Omental fat pad (tissue), 4 donors: ENCODE measurements around the gene NAB2. TPM values are rescaled to one million over a fixed set of nuclear protein-coding genes. Genes with fewer than 3 reads are reported as not detected.
A peak's percentile ranks its signal among the peaks of the same experiment; 100 is the strongest.
"Not testable (repeated sequence)": the region's sequence is repeated elsewhere in the genome, so short reads cannot be mapped to it uniquely, and the experiment has no call there.

Source experiments
- ATAC-seq: fragments of 150-250 bp; one replicate; pipeline ENCODE4 v1.9.1; 2016; ENCODE audit warnings: mild to moderate bottlenecking, moderate library complexity; ENCODE audit not compliant: low FRiP score
- DNase-seq: peaks from one replicate; pipeline ENCODE4 v3.0.0-alpha.2; 2019; ENCODE audit warnings: low spot score
- total RNA-seq, 4 donors: library from RNA; depleted of rRNA; stranded (reverse); fragments of >200 nt; gene quantifications; one replicate each; pipeline ENCODE4 v1.1.0, GENCODE V29; 2016
- TF ChIP-seq, protein P1 (sequence below), 3 donors: fragments of 450-650 bp; IDR thresholded peaks; one replicate each; pipeline ENCODE4 v1.5.1; 2016 to 2017; ENCODE audit warnings: antibody characterized with exemption in 3 of 3, mild to moderate bottlenecking in 3 of 3, moderate library complexity in 2 of 3

Gene NAB2
- total RNA-seq, 4 donors from 2014 or later, result 15.1 to 24.7 (median 18.1) TPM

- TF ChIP-seq, protein P1, sequence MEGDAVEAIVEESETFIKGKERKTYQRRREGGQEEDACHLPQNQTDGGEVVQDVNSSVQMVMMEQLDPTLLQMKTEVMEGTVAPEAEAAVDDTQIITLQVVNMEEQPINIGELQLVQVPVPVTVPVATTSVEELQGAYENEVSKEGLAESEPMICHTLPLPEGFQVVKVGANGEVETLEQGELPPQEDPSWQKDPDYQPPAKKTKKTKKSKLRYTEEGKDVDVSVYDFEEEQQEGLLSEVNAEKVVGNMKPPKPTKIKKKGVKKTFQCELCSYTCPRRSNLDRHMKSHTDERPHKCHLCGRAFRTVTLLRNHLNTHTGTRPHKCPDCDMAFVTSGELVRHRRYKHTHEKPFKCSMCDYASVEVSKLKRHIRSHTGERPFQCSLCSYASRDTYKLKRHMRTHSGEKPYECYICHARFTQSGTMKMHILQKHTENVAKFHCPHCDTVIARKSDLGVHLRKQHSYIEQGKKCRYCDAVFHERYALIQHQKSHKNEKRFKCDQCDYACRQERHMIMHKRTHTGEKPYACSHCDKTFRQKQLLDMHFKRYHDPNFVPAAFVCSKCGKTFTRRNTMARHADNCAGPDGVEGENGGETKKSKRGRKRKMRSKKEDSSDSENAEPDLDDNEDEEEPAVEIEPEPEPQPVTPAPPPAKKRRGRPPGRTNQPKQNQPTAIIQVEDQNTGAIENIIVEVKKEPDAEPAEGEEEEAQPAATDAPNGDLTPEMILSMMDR (IDR thresholded peaks at IDR 0.05), result peak in 2 of 3 donors; percentile 81 to 90
- ATAC-seq (peak; percentile 98), DNase-seq (peak; percentile 33)
Observed at GRCh38 chr12:57069523-57069922, 19.4 kb upstream of the NAB2 start.

GRCh38 chr12:57072661-57073060 lies 16.3 kb upstream of the NAB2 start:
- DNase-seq, result no peak
- ATAC-seq, result no peak
- TF ChIP-seq, protein P1 (IDR thresholded peaks at IDR 0.05), result no peak

GRCh38 chr12:57073566-57074450 lies 15.1 kb upstream of the NAB2 start:
- DNase-seq, ATAC-seq: not testable (repeated sequence)

DNA sequence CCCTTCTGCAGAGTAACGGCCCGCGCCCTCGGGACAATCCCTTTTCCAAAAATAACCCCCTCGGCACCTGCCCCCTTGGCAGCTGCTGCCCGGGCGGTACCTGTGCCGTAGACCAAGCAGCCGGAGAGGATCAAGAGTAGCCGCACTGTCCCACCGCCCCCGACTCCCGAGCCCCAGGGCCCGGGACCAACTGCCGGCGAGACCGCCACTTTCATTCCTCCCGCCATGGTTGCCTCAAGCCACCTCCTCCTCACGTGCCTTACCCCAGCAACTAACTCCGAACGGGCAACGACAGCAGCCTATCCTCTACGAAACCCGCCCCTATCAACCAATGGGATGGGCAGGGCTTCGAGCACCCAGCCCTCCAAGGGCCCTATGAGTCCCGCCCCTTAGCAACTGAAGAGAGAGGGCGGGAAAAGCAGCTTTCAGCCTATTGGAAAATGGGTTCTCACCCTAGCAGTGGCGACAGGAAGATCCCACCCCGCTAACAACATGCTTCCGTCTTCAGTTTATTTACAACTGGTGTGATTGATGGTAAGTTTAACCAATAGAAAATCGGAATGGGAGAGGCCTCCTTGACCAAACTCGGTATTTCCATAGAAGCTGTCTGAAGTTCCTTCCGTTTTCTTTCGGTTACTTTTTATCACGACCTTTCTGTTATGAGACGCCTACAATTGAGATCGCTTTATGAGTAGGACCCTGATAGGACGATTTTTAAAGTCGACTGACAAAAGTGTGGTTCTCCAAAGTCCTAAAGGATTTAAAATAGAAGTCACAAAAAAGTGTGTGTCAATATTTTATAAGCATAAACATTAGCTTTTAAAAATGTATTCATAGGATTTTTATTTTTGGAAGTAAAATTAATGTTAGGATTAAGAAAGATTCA lies 10.2 kb upstream of the NAB2 start, which contains the start of gene NEMP1:
NEMP1 (minus strand) TSS at position 273 of the 886 bp plus-strand sequence; CDS start at position 227, 46 bp downstream.
- ATAC-seq, result peak; percentile 100
- TF ChIP-seq, protein P1 (IDR thresholded peaks at IDR 0.05), result no peak
- peak; percentile 88 for DNase-seq

DNA sequence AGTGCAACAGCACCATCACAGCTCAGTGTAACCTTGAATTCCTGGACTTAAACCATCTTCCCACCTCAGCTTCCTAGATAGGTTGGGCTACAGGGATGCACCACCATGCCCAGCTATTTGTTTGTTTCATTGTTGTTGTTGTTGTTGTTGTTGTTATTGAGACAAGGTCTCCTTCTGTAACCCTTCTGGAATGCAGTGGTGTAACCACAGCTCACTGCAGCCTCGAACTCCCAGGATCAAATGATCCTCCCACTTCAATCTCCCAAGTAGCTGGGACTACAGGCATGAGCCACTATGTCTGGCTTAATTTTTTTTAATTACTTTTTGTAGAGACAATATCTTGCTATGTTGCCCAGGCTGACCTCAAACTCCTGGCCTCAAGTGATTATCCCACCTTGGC lies 9.1 kb upstream of the NAB2 start:
- TF ChIP-seq, protein P1 (IDR thresholded peaks at IDR 0.05), result no peak
- no peak for DNase-seq
- ATAC-seq, result no peak

- TF ChIP-seq, protein P1 (IDR thresholded peaks at IDR 0.05), result no peak
- DNase-seq, result no peak
- ATAC-seq, result no peak
Observed at GRCh38 chr12:57080855-57081254, 8.1 kb upstream of the NAB2 start.

GRCh38 chr12:57085999-57086492 lies 2.9 kb upstream of the NAB2 start:
- TF ChIP-seq, protein P1 (IDR thresholded peaks at IDR 0.05), result no peak
- no peak for ATAC-seq
- DNase-seq, result no peak
